HG03432 (cell line): Measurements from ENCODE around the gene PRAMEF1.
"Not testable (repeated sequence)": the region's sequence is repeated elsewhere in the genome, so short reads cannot be mapped to it uniquely, and the experiment has no call there.

Source experiments
- ATAC-seq: cut with Tn5 transposase; IDR thresholded peaks from one replicate; pipeline ENCODE4 v1.9.1; 2021; ENCODE audit warnings: mild to moderate bottlenecking, moderate library complexity; ENCODE audit not compliant: unreplicated experiment

PRAMEF1 gene

GRCh38 chr1:12775443-12775842 lies 15.8 kb upstream of the PRAMEF1 start:
- ATAC-seq, result no peak

DNA sequence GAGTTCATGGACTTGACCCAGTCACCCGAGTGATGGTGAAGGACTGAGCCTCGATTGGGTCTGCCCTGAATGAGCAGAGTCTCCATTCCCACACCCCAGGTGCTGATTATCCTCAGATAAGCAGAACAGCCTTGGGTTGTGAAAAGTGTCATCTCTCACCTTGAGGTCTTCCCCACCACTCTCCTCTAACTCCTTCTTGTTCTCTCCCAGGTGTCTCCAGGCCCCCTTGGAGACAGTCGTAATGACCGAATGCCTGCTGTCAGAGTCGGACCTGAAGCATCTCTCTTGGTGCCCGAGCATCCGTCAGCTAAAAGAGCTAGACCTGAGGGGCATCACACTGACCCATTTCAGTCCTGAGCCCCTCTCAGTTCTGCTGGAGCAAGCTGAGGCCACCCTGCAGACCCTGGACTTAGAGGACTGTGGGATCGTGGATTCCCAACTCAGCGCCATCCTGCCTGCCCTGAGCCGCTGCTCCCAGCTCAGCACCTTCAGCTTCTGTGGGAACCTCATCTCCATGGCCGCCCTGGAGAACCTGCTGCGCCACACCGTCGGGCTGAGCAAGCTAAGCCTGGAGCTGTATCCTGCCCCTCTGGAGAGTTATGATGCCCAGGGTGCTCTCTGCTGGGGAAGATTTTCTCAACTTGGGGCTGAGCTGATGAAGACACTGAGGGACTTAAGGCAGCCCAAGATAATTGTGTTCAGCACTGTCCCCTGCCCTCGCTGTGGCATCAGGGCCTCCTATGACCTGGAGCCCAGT lies 14.2 kb upstream of the PRAMEF1 start:
- ATAC-seq, result no peak

DNA sequence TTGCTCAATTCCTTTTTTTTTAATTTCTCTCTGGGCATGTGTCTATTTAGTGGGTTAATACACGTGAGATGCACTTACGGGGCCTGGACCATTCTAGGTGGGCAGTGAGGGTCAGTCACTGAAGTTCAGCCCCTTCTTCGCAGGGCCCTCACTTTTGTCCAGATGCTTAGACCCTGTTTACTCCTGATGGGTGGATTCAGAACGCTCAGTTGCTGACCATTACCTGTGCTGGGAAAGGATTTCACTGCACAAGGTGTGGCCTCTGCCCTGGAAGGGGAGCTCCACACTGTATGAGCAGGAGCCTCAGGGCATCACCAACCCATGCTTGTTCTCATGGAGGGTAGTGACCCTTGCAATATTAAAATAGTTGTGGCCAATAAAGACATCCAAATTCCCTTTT lies 13.1 kb upstream of the PRAMEF1 start:
- no peak for ATAC-seq

DNA sequence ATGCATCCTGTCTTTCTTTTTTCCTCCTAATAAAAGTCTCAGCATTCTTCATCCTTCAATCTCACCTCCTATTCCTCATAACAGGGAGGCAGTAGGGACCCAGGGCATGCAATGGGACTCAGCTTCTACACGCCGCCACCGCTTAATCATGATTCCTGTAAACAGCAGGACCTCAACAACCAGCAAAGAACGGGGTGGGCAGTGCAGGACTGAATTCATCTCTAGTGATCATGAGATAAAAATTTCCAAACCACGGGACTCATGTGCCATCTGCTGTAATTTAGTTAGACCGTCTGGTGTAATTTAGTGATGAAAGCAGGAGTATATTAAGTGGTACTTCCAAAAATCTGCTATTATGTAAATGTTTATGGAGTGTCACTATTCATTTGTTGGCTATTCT lies 12.3 kb upstream of the PRAMEF1 start:
- ATAC-seq, result no peak

DNA sequence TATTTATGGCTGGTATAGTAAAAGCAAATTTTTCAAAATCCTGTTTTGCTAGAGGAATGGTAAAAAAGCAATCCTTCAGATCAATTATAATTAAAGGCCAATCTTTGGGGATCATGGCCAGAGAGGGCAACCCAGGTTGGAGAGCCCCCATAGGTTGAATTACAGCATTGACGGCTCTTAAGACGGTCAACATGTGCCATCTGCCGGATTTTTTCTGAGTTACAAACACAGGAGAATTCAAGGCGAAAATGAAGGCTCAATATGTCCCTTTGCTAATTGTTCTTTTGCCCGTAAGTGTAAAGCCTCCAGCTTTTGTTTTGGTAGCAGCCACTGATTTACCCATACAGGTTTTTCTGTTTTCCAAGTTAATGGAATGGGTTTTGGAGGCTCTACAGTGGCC lies 9.7 kb upstream of the PRAMEF1 start:
- not testable (repeated sequence) for ATAC-seq

GRCh38 chr1:12783783-12784182 lies 7.4 kb upstream of the PRAMEF1 start:
- not testable (repeated sequence) for ATAC-seq

DNA sequence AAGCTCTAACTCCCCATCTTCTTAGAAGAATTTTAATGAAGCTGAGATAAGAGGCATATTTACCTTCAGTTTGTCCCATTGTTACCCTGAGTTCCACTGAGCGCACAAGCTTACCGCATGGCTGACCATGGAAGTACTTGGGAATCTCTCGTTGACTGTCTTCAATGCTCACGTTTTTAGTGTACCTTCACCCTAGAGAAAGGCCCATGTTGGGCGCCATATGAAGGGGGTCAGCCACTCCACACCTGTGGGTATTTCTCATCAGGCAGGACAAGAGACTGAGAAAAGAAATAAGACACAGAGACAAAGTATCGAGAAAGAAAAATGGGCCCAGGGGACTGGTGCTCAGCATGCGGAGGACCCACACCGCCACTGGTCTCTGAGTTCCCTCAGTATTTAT lies 6.5 kb upstream of the PRAMEF1 start:
- not testable (repeated sequence) for ATAC-seq

GRCh38 chr1:12798911-12799310 lies 7.7 kb downstream of the PRAMEF1 start:
- no peak for ATAC-seq

GRCh38 chr1:12799730-12800129 lies 8.5 kb downstream of the PRAMEF1 start:
- no peak for ATAC-seq

GRCh38 chr1:12809933-12810332 lies 18.7 kb downstream of the PRAMEF1 start:
- ATAC-seq, result no peak

- ATAC-seq, result no peak
Observed at GRCh38 chr1:12810691-12811408, 19.7 kb downstream of the PRAMEF1 start.

DNA sequence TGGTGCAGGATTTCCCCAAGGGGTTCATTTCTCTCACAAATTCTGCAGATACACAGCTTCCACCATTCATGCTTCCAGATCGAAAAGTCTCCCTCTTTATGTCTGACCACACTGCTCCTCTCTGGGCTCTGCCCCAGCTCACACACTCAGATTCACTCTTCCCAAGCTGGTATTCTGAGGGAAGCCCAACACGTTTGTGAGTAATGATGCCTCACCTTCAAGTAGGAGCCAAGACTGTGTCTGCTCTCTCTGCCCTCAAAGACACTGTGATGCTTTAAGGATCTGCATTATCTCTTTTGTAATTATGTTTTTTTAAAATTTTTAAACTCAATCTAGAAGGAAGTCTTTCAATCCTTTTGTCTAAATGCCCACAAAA lies 20.2 kb downstream of the PRAMEF1 start:
- ATAC-seq, result no peak

DNA sequence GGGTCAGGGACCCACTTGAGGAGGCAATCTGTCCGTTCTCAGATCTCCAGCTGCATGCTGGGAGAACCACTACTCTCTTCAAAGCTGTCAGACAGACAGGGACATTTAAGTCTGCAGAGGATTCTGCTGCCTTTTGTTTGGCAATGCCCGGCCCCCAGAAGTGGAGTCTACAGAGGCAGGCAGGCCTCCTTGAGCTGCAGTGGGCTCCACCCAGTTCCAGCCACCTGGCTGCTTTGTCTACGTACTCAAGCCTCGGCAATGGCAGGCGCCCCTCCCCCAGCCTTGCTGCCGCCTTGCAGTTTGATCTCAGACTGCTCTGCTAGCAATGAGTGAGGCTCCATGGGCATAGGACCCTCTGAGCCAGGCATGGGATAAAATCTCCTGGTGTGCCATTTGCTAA lies 27.9 kb downstream of the PRAMEF1 start:
- ATAC-seq, result not testable (repeated sequence)

DNA sequence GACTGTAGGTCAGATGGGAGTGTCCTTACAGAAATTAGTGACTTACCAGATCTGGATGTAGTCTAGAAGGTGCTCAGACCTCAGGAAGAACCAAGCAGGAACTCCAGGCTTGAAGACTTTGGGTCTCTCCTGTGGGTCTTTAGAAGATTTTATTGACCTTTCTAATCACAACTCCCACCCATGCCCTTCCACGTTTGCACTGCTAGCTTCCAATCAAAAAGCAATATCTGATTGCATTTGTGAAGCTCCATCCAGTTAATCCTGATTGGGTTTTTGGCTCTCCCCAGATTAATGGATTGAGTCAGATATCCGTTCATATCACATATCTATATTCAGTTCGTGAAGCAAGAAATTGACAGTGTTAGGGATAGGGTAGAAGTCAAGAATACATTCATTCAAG lies 40.1 kb downstream of the PRAMEF1 start, which contains the start of gene PRAMEF11:
Gene PRAMEF11 (minus strand): TSS at position 101 of the 400 bp plus-strand sequence. CDS start 2,621 bp downstream, outside the sequence.
- ATAC-seq, result not testable (repeated sequence)

DNA sequence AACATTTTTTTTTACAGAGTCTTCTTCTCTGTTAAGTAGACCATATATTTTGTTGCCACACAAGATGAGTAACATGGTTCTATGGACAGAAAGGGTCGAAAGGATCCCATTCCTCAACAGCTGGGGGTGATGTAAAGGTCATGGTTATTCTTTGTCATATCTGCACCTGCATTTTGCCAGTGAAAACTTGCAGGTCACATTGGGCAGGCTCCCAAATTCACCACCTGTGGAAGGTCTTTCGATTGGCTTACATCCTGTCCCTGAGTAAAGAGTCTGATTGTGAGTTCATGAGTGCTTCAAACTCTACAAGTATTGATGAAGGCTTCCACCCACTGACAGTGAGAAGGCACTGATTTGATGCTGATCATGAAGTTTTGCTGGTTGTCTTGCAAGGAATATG lies 42.1 kb downstream of the PRAMEF1 start:
- not testable (repeated sequence) for ATAC-seq
